MCF 10A (cell line): ENCODE measurements around the gene PPY. TPM values are rescaled to one million over a fixed set of nuclear protein-coding genes. Genes with fewer than 3 reads are reported as not detected.

Source experiments
- BruUV-seq: library from RNA; stranded (reverse); fragments of 400-500 nt; replicated peaks from 2 replicates; lab custom pipeline; 2021; lab: Mats Ljungman, UMichigan
- CTCF ChIA-PET: fragments of 300-600 bp; sonication (Branson Sonifier 250); formaldehyde crosslinking; extraction: SDS; loops from one replicate; lab custom pipeline; 2021; ENCODE audit warnings: antibody characterized with exemption, inconsistent platforms; lab: Yijun Ruan, JAX
- POLR2A ChIA-PET: fragments of 300-600, 350-650 bp; sonication (Branson Sonifier 250); formaldehyde crosslinking; extraction: SDS; loops from one replicate; lab custom pipeline; 2020; ENCODE audit warnings: antibody characterized with exemption, inconsistent platforms; lab: Yijun Ruan, JAX
- DNase-seq: peaks from one replicate; pipeline ENCODE4 v3.0.0-alpha.2; 2018; ENCODE audit not compliant: unreplicated experiment
- H3K27ac Mint-ChIP-seq: one replicate; pipeline ENCODE4 v1.8.0; 2022; ENCODE audit warnings: mild to moderate bottlenecking, low read depth, mixed read lengths; ENCODE audit not compliant: unreplicated experiment
- H3K27me3 Mint-ChIP-seq: one replicate; pipeline ENCODE4 v1.8.0; 2022; ENCODE audit warnings: mixed read lengths; ENCODE audit not compliant: insufficient read depth, unreplicated experiment
- H3K36me3 Mint-ChIP-seq: one replicate; pipeline ENCODE4 v1.8.0; 2022; ENCODE audit warnings: mild to moderate bottlenecking, moderate library complexity, mixed read lengths; ENCODE audit not compliant: insufficient read depth, unreplicated experiment
- H3K4me1 Mint-ChIP-seq: one replicate; pipeline ENCODE4 v1.8.0; 2022; ENCODE audit warnings: mixed read lengths; ENCODE audit not compliant: insufficient read depth, unreplicated experiment
- H3K4me3 Mint-ChIP-seq: one replicate; pipeline ENCODE4 v1.8.0; 2022; ENCODE audit warnings: mild to moderate bottlenecking, moderate library complexity, mixed read lengths; ENCODE audit not compliant: unreplicated experiment
- H3K9me3 Mint-ChIP-seq: one replicate; pipeline ENCODE4 v1.8.0; 2022; ENCODE audit warnings: mixed read lengths; ENCODE audit not compliant: unreplicated experiment
- intact Hi-C: fragments of 100-400 bp; cut with micrococcal nuclease; formaldehyde crosslinking; loops from 2 replicates; pipeline ENCODE4 v1.14.1; 2022
- total RNA-seq: library from RNA; stranded (reverse); gene quantifications from 2 replicates; pipeline ENCODE4 v1.2.3, GENCODE V29; 2022
- TF ChIP-seq, protein P1 (sequence below): fragments of 200-600 bp; IDR thresholded peaks from one replicate; pipeline ENCODE4 v1.8.0; 2022; ENCODE audit warnings: antibody characterized with exemption, mild to moderate bottlenecking; ENCODE audit not compliant: unreplicated experiment

PPY gene
- total RNA-seq, 1 experiment from 2014 or later: not detected

DNA sequence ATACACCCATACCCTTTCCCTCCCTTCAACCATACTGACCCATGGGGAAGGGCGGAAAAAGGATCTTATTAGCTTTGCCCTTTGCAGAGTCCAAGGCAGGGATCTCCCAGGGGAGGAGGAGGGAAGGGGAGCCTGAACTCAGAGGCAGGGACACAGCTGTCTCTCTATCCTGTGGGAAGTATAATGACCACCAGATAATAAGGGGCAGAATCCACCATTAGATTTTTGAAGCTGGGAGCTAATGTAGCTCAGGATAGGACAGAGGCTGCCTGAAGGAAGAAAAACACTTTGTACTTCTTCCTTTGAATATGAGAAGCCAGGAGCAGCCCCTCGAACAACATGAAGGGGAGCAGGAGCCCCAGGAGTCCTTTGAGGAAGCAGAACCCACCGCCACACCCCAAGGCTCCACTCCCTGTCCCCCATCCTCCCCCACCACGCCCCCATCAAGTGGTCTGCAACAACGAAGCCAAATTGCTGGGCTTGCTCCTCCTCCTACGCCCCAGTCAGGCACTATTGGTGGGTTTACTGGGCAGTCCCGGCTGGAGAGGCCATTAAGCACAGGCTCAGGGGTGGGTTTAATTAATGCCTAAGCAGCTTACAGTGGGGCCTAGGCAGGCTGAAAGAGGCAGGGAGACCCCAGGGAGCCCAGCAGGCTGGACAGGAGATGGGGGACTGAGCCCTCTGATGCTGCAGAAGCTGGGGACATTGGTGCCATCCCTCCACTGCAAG lies 40.3 kb downstream of the PPY start:
- POLR2A ChIA-PET: no interaction called here
- TF ChIP-seq, protein P1, sequence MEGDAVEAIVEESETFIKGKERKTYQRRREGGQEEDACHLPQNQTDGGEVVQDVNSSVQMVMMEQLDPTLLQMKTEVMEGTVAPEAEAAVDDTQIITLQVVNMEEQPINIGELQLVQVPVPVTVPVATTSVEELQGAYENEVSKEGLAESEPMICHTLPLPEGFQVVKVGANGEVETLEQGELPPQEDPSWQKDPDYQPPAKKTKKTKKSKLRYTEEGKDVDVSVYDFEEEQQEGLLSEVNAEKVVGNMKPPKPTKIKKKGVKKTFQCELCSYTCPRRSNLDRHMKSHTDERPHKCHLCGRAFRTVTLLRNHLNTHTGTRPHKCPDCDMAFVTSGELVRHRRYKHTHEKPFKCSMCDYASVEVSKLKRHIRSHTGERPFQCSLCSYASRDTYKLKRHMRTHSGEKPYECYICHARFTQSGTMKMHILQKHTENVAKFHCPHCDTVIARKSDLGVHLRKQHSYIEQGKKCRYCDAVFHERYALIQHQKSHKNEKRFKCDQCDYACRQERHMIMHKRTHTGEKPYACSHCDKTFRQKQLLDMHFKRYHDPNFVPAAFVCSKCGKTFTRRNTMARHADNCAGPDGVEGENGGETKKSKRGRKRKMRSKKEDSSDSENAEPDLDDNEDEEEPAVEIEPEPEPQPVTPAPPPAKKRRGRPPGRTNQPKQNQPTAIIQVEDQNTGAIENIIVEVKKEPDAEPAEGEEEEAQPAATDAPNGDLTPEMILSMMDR: no peak
- intact Hi-C loops: no loop called here
- Mint-ChIP-seq H3K27me3 (peaks cover 39% of the 10 kb centered on the region), H3K4me3 (no peak overlapping the region), H3K9me3 (no peaks in the 10 kb centered on the region), H3K36me3 (no peaks in the 10 kb centered on the region), H3K4me1 (peaks cover 6% of the 10 kb centered on the region), H3K27ac (no peak overlapping the region)
- CTCF ChIA-PET: interaction anchor here (0.6 to 12.5 kb wide), 3 partner anchors 8 to 168 kb away, joined by 3 to 87 read pairs (median 16); no protein-coding TSS in a partner anchor
- DNase-seq: no peak
- no TSS peak for BruUV-seq

DNA sequence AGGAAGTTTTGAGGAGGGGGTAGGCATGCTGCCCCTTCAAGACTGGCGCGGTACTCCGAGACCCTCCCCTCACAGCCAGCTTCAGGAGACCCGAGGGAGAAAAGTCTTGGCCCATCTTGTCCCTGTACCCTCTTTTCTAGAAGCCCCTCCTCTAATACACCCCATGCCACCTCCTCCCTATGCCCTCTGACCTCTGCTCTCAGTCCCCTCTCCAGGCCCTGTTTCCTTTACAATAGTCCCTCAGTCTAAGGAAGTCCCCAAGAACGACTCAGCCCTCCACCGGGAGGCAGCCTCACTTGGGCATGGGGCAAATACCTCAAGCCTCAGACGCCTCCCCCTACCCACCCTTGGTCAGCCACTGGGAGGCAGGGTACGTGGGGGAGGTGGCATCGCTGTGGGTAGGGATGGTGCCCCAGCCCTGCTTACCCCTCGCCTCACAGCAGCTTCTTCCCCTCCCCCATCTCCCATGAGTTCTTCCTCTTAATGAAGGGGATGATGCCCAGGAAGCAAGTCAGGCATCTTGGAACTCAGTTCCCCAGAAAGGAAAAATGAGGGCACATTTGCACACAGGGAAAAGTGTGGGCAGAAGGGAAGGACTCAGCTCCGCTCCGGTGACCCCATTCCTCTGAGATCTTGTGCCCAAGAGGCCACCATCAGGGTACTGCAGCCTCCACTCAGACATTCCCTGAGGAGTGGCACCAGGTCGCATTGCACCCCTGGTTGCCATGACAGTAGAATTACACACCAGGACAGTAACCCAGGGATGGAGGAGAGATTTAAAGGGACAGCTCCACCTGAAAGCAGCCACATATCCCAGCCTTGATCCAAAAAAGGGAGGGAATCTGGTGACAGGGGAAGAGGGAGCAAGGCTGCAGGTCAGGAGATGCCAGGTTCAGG lies 41.2 kb downstream of the PPY start:
- Mint-ChIP-seq H3K9me3 (no peaks in the 10 kb centered on the region), H3K27me3 (peaks cover 41% of the 10 kb centered on the region), H3K4me1 (peaks cover 6% of the 10 kb centered on the region), H3K27ac (no peak overlapping the region), H3K36me3 (no peaks in the 10 kb centered on the region), H3K4me3 (peak overlapping the region; percentile 69)
- TF ChIP-seq, protein P1: no peak
- CTCF ChIA-PET: interaction anchor here (0.6 to 12.5 kb wide), 3 partner anchors 9 to 167 kb away, joined by 3 to 87 read pairs (median 16); no protein-coding TSS in a partner anchor
- no peak for DNase-seq
- no TSS peak for BruUV-seq
- POLR2A ChIA-PET: interaction anchor here (1.0 kb wide), 1 partner anchor 353 kb away, joined by 4 read pairs; no protein-coding TSS in a partner anchor
- intact Hi-C loops: no loop called here

DNA sequence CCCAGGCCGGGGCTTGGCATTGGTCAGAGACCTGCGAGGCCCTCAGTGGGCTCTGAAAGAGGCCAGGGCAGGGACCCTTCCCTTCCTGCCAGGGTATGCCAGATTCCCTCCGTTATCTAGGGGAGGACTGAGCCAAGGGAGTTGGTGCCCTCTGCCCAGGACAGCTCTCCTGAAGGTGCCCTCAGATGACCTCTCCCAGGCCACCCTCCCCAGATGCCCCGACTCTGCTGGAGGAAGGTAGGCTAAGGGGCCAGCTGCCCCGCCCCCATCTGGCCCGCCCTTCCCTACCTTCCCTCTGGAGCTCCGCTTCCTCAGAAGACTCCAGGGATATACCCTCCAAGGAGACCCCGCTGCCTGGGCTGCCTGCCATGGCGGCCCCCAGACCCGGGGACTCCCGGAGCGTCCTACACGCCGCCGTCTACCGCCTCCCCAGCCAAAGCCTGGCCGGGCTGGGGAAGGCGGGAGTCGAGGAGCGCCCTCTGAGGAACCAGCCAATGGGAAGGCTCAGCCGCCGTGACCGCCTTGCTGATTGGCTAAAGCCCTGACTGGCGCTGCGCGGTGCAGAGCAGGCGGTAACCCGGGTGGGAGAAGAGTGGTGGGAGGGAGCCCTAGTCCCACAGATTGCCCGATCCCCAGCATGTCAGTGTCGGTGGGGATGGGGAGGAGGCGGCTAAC lies 42.0 kb downstream of the PPY start:
- intact Hi-C loops: no loop called here
- no TSS peak for BruUV-seq
- H3K9me3 Mint-ChIP-seq: no peaks in the 10 kb centered on the region

More for the DNA sequence above, 42.0 kb downstream of the PPY start:
- peaks cover 41% of the 10 kb centered on the region for H3K27me3 Mint-ChIP-seq
- H3K36me3 Mint-ChIP-seq: no peaks in the 10 kb centered on the region
- peak; percentile 81 for DNase-seq
- POLR2A ChIA-PET: interaction anchor here (0.6 to 1.5 kb wide), 4 partner anchors 9 to 352 kb away, joined by 3 to 4 read pairs (median 4); no protein-coding TSS in a partner anchor
- TF ChIP-seq, protein P1: no peak
- peak overlapping the region; percentile 69 for H3K4me3 Mint-ChIP-seq
- CTCF ChIA-PET: interaction anchor here (0.7 to 12.5 kb wide), 3 partner anchors 9 to 251 kb away, joined by 3 to 87 read pairs (median 16); no protein-coding TSS in a partner anchor
- H3K4me1 Mint-ChIP-seq: peaks cover 6% of the 10 kb centered on the region
- no peak overlapping the region for H3K27ac Mint-ChIP-seq
